OCI-LY1 (cell line): ENCODE results near the gene EPHB2.
"Not testable (repeated sequence)": the region's sequence is repeated elsewhere in the genome, so short reads cannot be mapped to it uniquely, and the experiment has no call there.

ENCODE experiments used
- H2AFZ ChIP-seq: fragments of 200-600 bp; sonication (generic), shearing (Covaris generic); 2 replicates; pipeline ENCODE4 v1.6.0; 2014; ENCODE audit warnings: antibody characterized with exemption, mild to moderate bottlenecking, low read length
- H3F3A ChIP-seq: fragments of 200-600 bp; sonication (generic), shearing (Covaris generic); 2 replicates; pipeline ENCODE4 v1.6.0; 2014; ENCODE audit warnings: mild to moderate bottlenecking, antibody characterized with exemption, low read length, moderate library complexity; ENCODE audit not compliant: insufficient read depth
- H3K27ac ChIP-seq: fragments of 200-600 bp; sonication (generic); 2 replicates; pipeline ENCODE4 v1.5.1; 2014; ENCODE audit warnings: low read length, mixed run types, mild to moderate bottlenecking, low read depth; ENCODE audit not compliant: poor library complexity, severe bottlenecking
- H3K27me3 ChIP-seq: fragments of 200-600 bp; sonication (generic); 2 replicates; pipeline ENCODE4 v1.6.0; 2014; ENCODE audit warnings: antibody characterized with exemption, mild to moderate bottlenecking, low read length, moderate library complexity; ENCODE audit not compliant: insufficient read depth
- H3K36me3 ChIP-seq: fragments of 200-600 bp; sonication (generic); 2 replicates; pipeline ENCODE4 v1.6.1; 2014; ENCODE audit warnings: mild to moderate bottlenecking, antibody characterized with exemption, low read length, moderate library complexity, mixed read lengths; ENCODE audit not compliant: insufficient read depth
- H3K4me1 ChIP-seq: fragments of 200-600 bp; sonication (generic); 2 replicates; pipeline ENCODE4 v1.5.1; 2014; ENCODE audit warnings: mild to moderate bottlenecking, low read length, moderate library complexity; ENCODE audit not compliant: insufficient read depth, severe bottlenecking
- H3K4me2 ChIP-seq: fragments of 200-600 bp; sonication (generic), shearing (Covaris generic); 2 replicates; pipeline ENCODE4 v1.6.1; 2014; ENCODE audit warnings: low read length
- H3K4me3 ChIP-seq: fragments of 200-600 bp; sonication (generic); 2 replicates; pipeline ENCODE4 v1.5.1; 2014; ENCODE audit warnings: low read length, low read depth, mild to moderate bottlenecking, mixed read lengths; ENCODE audit not compliant: poor library complexity, severe bottlenecking
- H3K79me2 ChIP-seq: fragments of 200-600 bp; shearing (Covaris generic); 2 replicates; pipeline ENCODE4 v1.6.1; 2016; ENCODE audit warnings: mixed run types, low read length, mixed read lengths; ENCODE audit not compliant: insufficient read depth
- H3K9ac ChIP-seq: fragments of 200-600 bp; sonication (generic), shearing (Covaris generic); 2 replicates; pipeline ENCODE4 v1.6.1; 2014; ENCODE audit warnings: mild to moderate bottlenecking, low read length, mixed read lengths
- H3K9me2 ChIP-seq: fragments of 200-600 bp; sonication (generic), shearing (Covaris generic); 2 replicates; pipeline ENCODE4 v1.6.1; 2014; ENCODE audit warnings: low read depth, mild to moderate bottlenecking, low read length, mixed read lengths
- H3K9me3 ChIP-seq: fragments of 200-600 bp; shearing (Covaris generic); 2 replicates; pipeline ENCODE4 v1.6.1; 2014; ENCODE audit warnings: low read length, mixed read lengths
- H4K20me1 ChIP-seq: fragments of 200-600 bp; sonication (generic), shearing (Covaris generic); 2 replicates; pipeline ENCODE4 v1.6.0; 2016; ENCODE audit warnings: mild to moderate bottlenecking, low read length; ENCODE audit not compliant: insufficient read depth
- EZH2 ChIP-seq: fragments of 200-600 bp; sonication (generic), shearing (Covaris generic); IDR thresholded peaks from 2 replicates; pipeline ENCODE4 v1.8.0; 2017; ENCODE audit warnings: borderline replicate concordance, mixed run types, mild to moderate bottlenecking, antibody characterized with exemption, low read length, moderate library complexity, mixed read lengths
- TF ChIP-seq, protein P1 (sequence below): fragments of 200-600 bp; sonication (generic), shearing (Covaris generic); IDR thresholded peaks from 2 replicates; pipeline ENCODE4 v1.5.1; 2017; ENCODE audit warnings: mild to moderate bottlenecking, antibody characterized with exemption, low read length, moderate library complexity, mixed read lengths

Gene EPHB2

DNA sequence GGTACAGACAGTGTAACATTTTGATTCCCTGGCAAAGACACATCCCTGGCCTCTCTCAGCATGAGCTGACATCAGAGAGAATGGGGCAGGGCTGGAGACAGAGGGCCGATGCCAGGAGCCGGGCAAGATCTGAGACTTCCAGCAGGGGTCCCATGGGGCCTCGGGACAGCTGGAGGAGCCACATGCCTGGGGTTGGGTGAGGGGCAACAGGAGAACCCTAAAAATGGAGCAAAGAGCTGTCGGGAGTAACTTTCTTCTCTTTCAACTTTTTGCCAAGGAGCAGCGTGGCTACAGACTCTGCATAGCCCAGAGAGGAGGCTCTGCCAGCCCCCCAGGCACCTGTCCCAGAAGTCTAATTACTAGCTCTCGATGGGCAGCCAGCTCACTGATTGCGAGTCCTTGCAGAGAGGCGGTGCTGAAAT, 131.2 kb downstream of the EPHB2 start:
- no peaks in the 10 kb centered on the region for H3K27me3 ChIP-seq
- no peak for TF ChIP-seq EZH2
- TF ChIP-seq, protein P1, sequence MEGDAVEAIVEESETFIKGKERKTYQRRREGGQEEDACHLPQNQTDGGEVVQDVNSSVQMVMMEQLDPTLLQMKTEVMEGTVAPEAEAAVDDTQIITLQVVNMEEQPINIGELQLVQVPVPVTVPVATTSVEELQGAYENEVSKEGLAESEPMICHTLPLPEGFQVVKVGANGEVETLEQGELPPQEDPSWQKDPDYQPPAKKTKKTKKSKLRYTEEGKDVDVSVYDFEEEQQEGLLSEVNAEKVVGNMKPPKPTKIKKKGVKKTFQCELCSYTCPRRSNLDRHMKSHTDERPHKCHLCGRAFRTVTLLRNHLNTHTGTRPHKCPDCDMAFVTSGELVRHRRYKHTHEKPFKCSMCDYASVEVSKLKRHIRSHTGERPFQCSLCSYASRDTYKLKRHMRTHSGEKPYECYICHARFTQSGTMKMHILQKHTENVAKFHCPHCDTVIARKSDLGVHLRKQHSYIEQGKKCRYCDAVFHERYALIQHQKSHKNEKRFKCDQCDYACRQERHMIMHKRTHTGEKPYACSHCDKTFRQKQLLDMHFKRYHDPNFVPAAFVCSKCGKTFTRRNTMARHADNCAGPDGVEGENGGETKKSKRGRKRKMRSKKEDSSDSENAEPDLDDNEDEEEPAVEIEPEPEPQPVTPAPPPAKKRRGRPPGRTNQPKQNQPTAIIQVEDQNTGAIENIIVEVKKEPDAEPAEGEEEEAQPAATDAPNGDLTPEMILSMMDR, result no peak
- H3K9me3 ChIP-seq, result no peaks in the 10 kb centered on the region
- H2AFZ ChIP-seq, result no peak overlapping the region
- no peaks in the 10 kb centered on the region for H3F3A ChIP-seq
- H3K9ac ChIP-seq, result no peak overlapping the region
- H3K27ac ChIP-seq, result no peak overlapping the region
- H3K4me1 ChIP-seq, result no peaks in the 10 kb centered on the region
- no peak overlapping the region for H3K4me3 ChIP-seq
- H3K79me2 ChIP-seq, result no peaks in the 10 kb centered on the region
- H3K4me2 ChIP-seq, result no peak overlapping the region
- H4K20me1 ChIP-seq, result no peaks in the 10 kb centered on the region
- H3K9me2 ChIP-seq, result no peaks in the 10 kb centered on the region
- no peaks in the 10 kb centered on the region for H3K36me3 ChIP-seq

DNA sequence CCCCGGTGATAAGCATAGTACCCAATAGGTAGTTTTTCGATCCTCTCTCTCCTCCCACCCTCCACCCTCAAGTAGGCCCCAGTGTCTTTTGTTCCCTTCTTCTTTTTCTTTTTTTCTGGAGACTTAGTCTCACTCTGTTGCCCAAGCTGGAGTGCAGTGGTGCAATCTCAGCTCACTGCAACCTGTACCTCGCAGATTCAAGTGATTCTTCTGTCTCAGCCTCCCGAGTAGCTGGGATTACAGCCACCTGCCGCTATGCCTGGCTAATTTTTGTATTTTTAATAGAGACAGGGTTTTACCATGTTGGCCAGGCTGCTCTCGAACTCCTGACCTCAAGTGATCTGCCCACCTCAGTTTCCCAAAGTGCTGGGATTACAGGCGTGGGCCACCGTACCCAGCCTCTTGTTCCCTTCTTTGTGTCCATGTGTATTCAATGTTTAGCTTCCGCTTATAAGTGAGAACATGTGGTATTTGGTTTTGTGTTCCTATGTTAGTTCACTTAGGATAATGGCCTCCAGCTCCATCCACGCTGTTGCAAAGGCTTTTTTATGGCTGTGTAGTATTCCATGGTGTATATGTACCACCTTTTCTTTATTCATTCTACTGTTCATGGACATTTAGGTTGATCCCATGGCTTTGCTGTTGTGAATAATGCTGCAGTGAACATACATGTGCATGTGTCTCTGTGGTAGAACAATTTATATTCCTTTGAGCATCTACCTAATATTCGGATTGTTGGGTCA, 133.0 kb downstream of the EPHB2 start:
- not testable (repeated sequence) for H3K9ac ChIP-seq, H3K4me3 ChIP-seq, H3K27ac ChIP-seq

GRCh38 chr1:22844621-22845020, 134.0 kb downstream of the EPHB2 start:
- Histone ChIP-seq H3K4me2 (no peak overlapping the region), H3K9me3 (no peaks in the 10 kb centered on the region), H2AFZ (no peak overlapping the region), H3K27ac (no peak overlapping the region), H3K79me2 (no peaks in the 10 kb centered on the region), H3K9me2 (no peaks in the 10 kb centered on the region), H3K9ac (no peak overlapping the region), H3K36me3 (no peaks in the 10 kb centered on the region), H4K20me1 (no peaks in the 10 kb centered on the region), H3K4me3 (no peak overlapping the region), H3F3A (no peaks in the 10 kb centered on the region), H3K4me1 (no peaks in the 10 kb centered on the region), H3K27me3 (peaks cover 3% of the 10 kb centered on the region; the same call in 1 of the 2 replicates)
- TF ChIP-seq EZH2, result no peak
- TF ChIP-seq, protein P1, result no peak

More for the DNA sequence above, 133.0 kb downstream of the EPHB2 start:
- H3K9me3 ChIP-seq, H2AFZ ChIP-seq, H3K4me2 ChIP-seq, H3K4me1 ChIP-seq, H3K9me2 ChIP-seq, H3K27me3 ChIP-seq, H3F3A ChIP-seq, H4K20me1 ChIP-seq, H3K79me2 ChIP-seq, H3K36me3 ChIP-seq: not testable (repeated sequence)

- no peak overlapping the region for H3K4me2 ChIP-seq
- no peaks in the 10 kb centered on the region for H3K9me2 ChIP-seq
- H3K9me3 ChIP-seq, result no peaks in the 10 kb centered on the region
- no peak overlapping the region for H3K27ac ChIP-seq
- H4K20me1 ChIP-seq, result no peaks in the 10 kb centered on the region
- no peaks in the 10 kb centered on the region for H3F3A ChIP-seq
- H3K9ac ChIP-seq, result no peak overlapping the region
- no peaks in the 10 kb centered on the region for H3K36me3 ChIP-seq
- no peaks in the 10 kb centered on the region for H3K79me2 ChIP-seq
- H3K4me1 ChIP-seq, result no peaks in the 10 kb centered on the region
- no peak overlapping the region for H3K4me3 ChIP-seq
- no peak for TF ChIP-seq EZH2
- TF ChIP-seq, protein P1, result no peak
- no peak overlapping the region for H2AFZ ChIP-seq
- peaks cover 3% of the 10 kb centered on the region; the same call in 1 of the 2 replicates for H3K27me3 ChIP-seq
Observed at GRCh38 chr1:22845398-22845935, 134.8 kb downstream of the EPHB2 start.
